Kidney (tissue), 14 donors: Measurements from ENCODE around the gene SLC41A2. TPM values are rescaled to one million over a fixed set of nuclear protein-coding genes. Genes with fewer than 3 reads are reported as not detected.

Experiments used
- DNase-seq, 5 donors: peaks; one replicate each; pipeline ENCODE4 v3.0.0-alpha.2; 2013 to 2020
- FAIRE-seq: peaks from 2 replicates; lab custom pipeline; 2012; peaks lifted over from hg19 to GRCh38; lab: Jason Lieb, UNC
- H3K27ac ChIP-seq, 2 donors: one replicate each; pipeline ENCODE4 v1.7.0; 2013; ENCODE audit warnings: low read depth in 2 of 2, low read length in 2 of 2, inconsistent platforms in 1 of 2
- H3K27me3 ChIP-seq: one replicate; pipeline ENCODE4 v1.7.1; 2013; ENCODE audit warnings: low read length, inconsistent platforms; ENCODE audit not compliant: control insufficient read depth, insufficient read depth
- H3K36me3 ChIP-seq, 3 donors: one replicate each; pipeline versions ENCODE4 v1.7.0 to v1.7.1; 2013; ENCODE audit warnings: low read length in 3 of 3, control low read depth in 1 of 3, inconsistent platforms in 1 of 3; ENCODE audit not compliant: insufficient read depth in 3 of 3, control insufficient read depth in 2 of 3
- H3K4me1 ChIP-seq, 3 donors: one replicate each; pipeline versions ENCODE4 v1.7.0 to v1.7.1; 2013; ENCODE audit warnings: low read length in 3 of 3, inconsistent platforms in 1 of 3, low read depth in 1 of 3; ENCODE audit not compliant: control insufficient read depth in 2 of 3, insufficient read depth in 2 of 3
- H3K4me3 ChIP-seq, 3 donors: one replicate each; pipeline versions ENCODE4 v1.7.0 to v1.8.1; 2013; ENCODE audit warnings: low read length in 3 of 3, control low read depth in 1 of 3, inconsistent platforms in 1 of 3
- H3K9ac ChIP-seq, 3 donors: one replicate each; pipeline versions ENCODE4 v1.7.0 to v1.7.1; 2013; ENCODE audit warnings: low read length in 3 of 3, control low read depth in 1 of 3, inconsistent platforms in 1 of 3
- H3K9me3 ChIP-seq, 3 donors: one replicate each; pipeline versions ENCODE4 v1.7.0 to v1.7.1; 2013; ENCODE audit warnings: low read length in 3 of 3, control low read depth in 1 of 3, inconsistent platforms in 1 of 3; ENCODE audit not compliant: control insufficient read depth in 2 of 3, insufficient read depth in 1 of 3
- CTCF ChIP-seq: IDR thresholded peaks from 3 replicates; pipeline ENCODE4 v1.5.1; 2012; ENCODE audit warnings: mild to moderate bottlenecking, moderate library complexity, borderline replicate concordance; ENCODE audit not compliant: insufficient read depth; ENCODE audit errors: extremely low read depth
- intact Hi-C: fragments of 100-400 bp; cut with DNase I; formaldehyde crosslinking; loops from one replicate; pipeline ENCODE4 v1.11.1; 2022
- polyA plus RNA-seq: library from polyadenylated mRNA; stranded (reverse); fragments of 350-450 nt; fragmentation: Illumina TruSeq; extraction: RNeasy Lipid Tissue Mini Kit (QIAGEN cat#74804); gene quantifications from one replicate; pipeline ENCODE4 v1.2.3, GENCODE V29; 2014; ENCODE audit warnings: low read depth, low replicate concordance; ENCODE audit not compliant: insufficient read depth
- total RNA-seq: library from RNA; stranded (reverse); fragmentation: NEBNext Ultra II Directional; extraction: Animal tissue kit (Norgen Biotek cat#: 25700); gene quantifications from one replicate; pipeline ENCODE4 v1.2.1, GENCODE V29; 2021
- donor health status: control.
- donor health status: control.
- donor health status: control.
- donor health status: control.
- donor health status: control.
- donor health status: DM: yes; HTN: yes; CAD: no.
- donor health status: Normal renal cell carcinoma (clear cell type).

SLC41A2 gene
- total and polyA plus RNA-seq, 2 donors from 2014 or later, result 3.2 to 27.6 TPM

DNA sequence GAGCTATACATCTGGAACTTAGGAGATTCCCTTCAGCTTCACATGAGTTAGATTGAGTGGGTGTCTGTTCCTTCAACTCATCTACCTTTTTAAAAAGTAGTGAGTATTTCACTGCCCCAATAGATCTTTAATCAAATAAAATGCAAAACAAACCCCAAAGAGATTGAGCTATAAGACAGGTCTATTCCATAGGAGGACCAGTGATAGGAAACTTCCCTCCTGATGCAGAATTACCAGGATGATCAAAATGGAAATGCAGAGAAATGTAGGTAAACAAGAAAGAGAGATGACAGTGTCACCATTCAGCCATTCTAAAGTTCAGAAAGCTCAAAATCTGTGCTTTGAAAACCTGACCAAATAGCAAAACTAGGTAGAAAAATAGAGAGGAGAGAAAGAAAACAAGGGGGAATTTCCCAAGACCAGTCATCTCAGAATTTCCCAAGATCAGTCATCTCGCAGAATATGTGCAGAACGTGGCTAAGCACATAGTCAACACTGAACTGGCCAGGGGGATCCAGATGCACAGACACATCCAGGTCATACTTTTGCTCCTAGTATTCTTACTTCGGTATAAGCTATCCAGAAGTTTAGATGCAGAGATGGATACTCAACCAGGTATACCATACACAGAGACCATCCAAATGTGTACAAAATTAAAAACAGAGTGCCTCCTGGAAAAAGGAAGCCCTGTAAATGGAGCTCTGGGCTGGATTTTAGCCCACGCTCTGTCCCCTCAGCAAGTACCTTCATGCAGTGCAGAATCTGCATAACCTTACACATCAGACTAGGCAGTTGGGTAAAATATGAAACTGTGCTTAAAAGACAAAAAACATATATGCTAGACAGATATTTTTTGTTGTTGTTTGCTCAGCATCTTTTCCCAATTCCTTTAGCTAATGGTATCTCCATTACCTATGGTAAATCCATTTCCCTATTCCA is 27.4 kb downstream of the SLC41A2 start:
- Histone ChIP-seq H3K4me1 (no peaks in the 10 kb centered on the region), H3K9me3 (no peaks in the 10 kb centered on the region), H3K9ac (no peak overlapping the region), H3K27ac (no peak overlapping the region), H3K27me3 (no peaks in the 10 kb centered on the region), H3K36me3 (no peaks in the 10 kb centered on the region), H3K4me3 (no peak overlapping the region)
- no peak for TF ChIP-seq CTCF
- intact Hi-C loops, result no loop called here
- no peak for FAIRE-seq
- no peak for DNase-seq

DNA sequence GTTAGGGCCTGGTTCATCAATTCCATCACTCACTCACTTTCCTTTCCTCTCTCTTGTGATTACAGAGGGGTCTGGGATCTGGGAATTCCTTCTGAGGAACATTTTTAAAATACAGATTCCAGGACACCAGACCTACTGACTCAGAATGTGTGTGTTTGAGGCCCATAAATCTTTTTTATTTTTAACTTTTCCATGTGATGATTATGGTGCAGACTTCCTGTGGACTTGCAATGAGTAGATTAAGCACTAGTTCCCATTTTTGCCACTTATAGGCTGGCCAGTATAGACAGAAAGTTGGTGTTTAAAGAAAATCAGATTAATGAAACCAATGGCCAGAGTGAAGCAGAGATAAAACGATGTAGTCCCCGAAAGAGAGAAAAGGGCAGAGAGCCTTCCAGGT is 28.1 kb downstream of the SLC41A2 start:
- Histone ChIP-seq H3K27me3 (no peaks in the 10 kb centered on the region), H3K27ac (no peak overlapping the region), H3K9me3 (no peaks in the 10 kb centered on the region), H3K36me3 (no peaks in the 10 kb centered on the region), H3K4me3 (no peak overlapping the region), H3K4me1 (no peaks in the 10 kb centered on the region), H3K9ac (no peak overlapping the region)
- FAIRE-seq, result no peak
- no peak for TF ChIP-seq CTCF
- DNase-seq, result no peak
- intact Hi-C loops, result no loop called here

- FAIRE-seq, result no peak
- H3K27ac ChIP-seq, result no peak overlapping the region
These were observed 28.7 kb downstream of the SLC41A2 start for GRCh38 chr12:104929368-104929767.

More at GRCh38 chr12:104929368-104929767, 28.7 kb downstream of the SLC41A2 start:
- Histone ChIP-seq H3K9me3 (no peaks in the 10 kb centered on the region), H3K9ac (no peak overlapping the region), H3K27me3 (no peaks in the 10 kb centered on the region), H3K4me1 (no peaks in the 10 kb centered on the region), H3K36me3 (no peaks in the 10 kb centered on the region), H3K4me3 (no peak overlapping the region)
- DNase-seq, result no peak
- intact Hi-C loops, result no loop called here
- TF ChIP-seq CTCF, result no peak
